HepG2 (cell line): ENCODE data around the gene TMEM107. TPM values are rescaled to one million over a fixed set of nuclear protein-coding genes. Genes with fewer than 3 reads are reported as not detected.

ENCODE experiments used
- ESRRA ChIP-seq: sonication (generic); formaldehyde crosslinking; IDR thresholded peaks from 2 replicates; pipeline ENCODE4 v1.5.1; 2020; ENCODE audit warnings: mild to moderate bottlenecking, low read depth, missing genetic modification reagents
- HIVEP1 ChIP-seq: sonication (generic); formaldehyde crosslinking; IDR thresholded peaks from 2 replicates; pipeline ENCODE4 v1.4.0; 2020; ENCODE audit warnings: mild to moderate bottlenecking, missing genetic modification reagents
- KAT2B ChIP-seq: fragments of 150-350 bp; IDR thresholded peaks from 2 replicates; pipeline ENCODE4 v1.6.1; 2014; ENCODE audit warnings: low read depth, low read length, borderline replicate concordance
- KDM1A ChIP-seq: IDR thresholded peaks from 2 replicates; pipeline ENCODE4 v1.6.1; 2016; ENCODE audit warnings: missing compliant biosample characterization
- KDM2A ChIP-seq: sonication (generic); formaldehyde crosslinking; IDR thresholded peaks from 2 replicates; pipeline ENCODE4 v1.4.0; 2020; ENCODE audit warnings: low read depth, missing genetic modification reagents, borderline replicate concordance
- MTA1 ChIP-seq: sonication (generic); formaldehyde crosslinking; IDR thresholded peaks from 2 replicates; pipeline ENCODE4 v1.4.0; 2020; ENCODE audit warnings: missing genetic modification reagents, mild to moderate bottlenecking, borderline replicate concordance
- NCOA1 ChIP-seq: sonication (generic); formaldehyde crosslinking; IDR thresholded peaks from 2 replicates; pipeline ENCODE4 v1.9.0; 2021; ENCODE audit warnings: missing genetic modification reagents
- NPAS2 ChIP-seq: sonication (generic); formaldehyde crosslinking; IDR thresholded peaks from 2 replicates; pipeline ENCODE4 v1.8.0; 2022; ENCODE audit warnings: mild to moderate bottlenecking, missing genetic modification reagents, borderline replicate concordance
- NR2F1 ChIP-seq, 2 experiments: fragments of 450-650 bp in 1 of 2; formaldehyde crosslinking in 1 of 2; IDR thresholded peaks; 2 replicates each; pipeline versions ENCODE4 v1.5.0 to v1.6.1; 2016 to 2020; ENCODE audit warnings: mild to moderate bottlenecking in 1 of 2, missing compliant biosample characterization in 1 of 2, missing genetic modification reagents in 1 of 2, moderate library complexity in 1 of 2
- PHF8 ChIP-seq: sonication (generic); formaldehyde crosslinking; IDR thresholded peaks from 2 replicates; pipeline ENCODE4 v1.5.0; 2020; ENCODE audit warnings: missing genetic modification reagents
- RAD21 ChIP-seq: fragments of 450-650 bp; formaldehyde crosslinking; IDR thresholded peaks from 2 replicates; pipeline ENCODE4 v1.5.0; 2020; ENCODE audit warnings: mild to moderate bottlenecking
- RXRB ChIP-seq: IDR thresholded peaks from 2 replicates; pipeline ENCODE4 v1.6.1; 2016; ENCODE audit warnings: borderline replicate concordance, missing genetic modification reagents, missing compliant biosample characterization
- SIX4 ChIP-seq: sonication (generic); formaldehyde crosslinking; IDR thresholded peaks from 2 replicates; pipeline ENCODE4 v1.4.0; 2020; ENCODE audit warnings: missing genetic modification reagents
- SMARCC2 ChIP-seq: fragments of 450-650 bp; IDR thresholded peaks from 2 replicates; pipeline ENCODE4 v1.6.1; 2017; ENCODE audit warnings: antibody characterized with exemption, mild to moderate bottlenecking
- SOX13 ChIP-seq, 3 experiments: fragments of 450-650 bp in 1 of 3; sonication (generic) in 1 of 3; formaldehyde crosslinking in 1 of 3; IDR thresholded peaks in 2 of 3; conservative IDR thresholded peaks in 1 of 3; 2 replicates each; pipeline versions ENCODE4 v1.5.0 to v1.6.1; 2016 to 2020; ENCODE audit warnings: antibody characterized with exemption in 1 of 3, mild to moderate bottlenecking in 1 of 3, missing compliant biosample characterization in 1 of 3, missing genetic modification reagents in 1 of 3, moderate library complexity in 1 of 3
- ZNF180 ChIP-seq: sonication (generic); formaldehyde crosslinking; IDR thresholded peaks from 2 replicates; pipeline ENCODE4 v1.4.0; 2020; ENCODE audit warnings: low read depth, missing genetic modification reagents, borderline replicate concordance
- ZNF230 ChIP-seq: sonication (generic); formaldehyde crosslinking; IDR thresholded peaks from 2 replicates; pipeline ENCODE4 v1.4.0; 2020; ENCODE audit warnings: mild to moderate bottlenecking, missing genetic modification reagents
- ZNF251 ChIP-seq: sonication (generic); formaldehyde crosslinking; IDR thresholded peaks from 2 replicates; pipeline ENCODE4 v1.9.0; 2021; ENCODE audit warnings: mild to moderate bottlenecking, missing genetic modification reagents
- ZNF549 ChIP-seq: sonication (generic); formaldehyde crosslinking; IDR thresholded peaks from 2 replicates; pipeline ENCODE4 v1.5.0; 2020; ENCODE audit warnings: missing genetic modification reagents
- ZNF792 ChIP-seq: IDR thresholded peaks from 2 replicates; pipeline ENCODE4 v1.6.1; 2016
- ZZZ3 ChIP-seq: sonication (generic); formaldehyde crosslinking; IDR thresholded peaks from 2 replicates; pipeline ENCODE4 v1.4.0; 2020; ENCODE audit warnings: missing genetic modification reagents, mild to moderate bottlenecking, borderline replicate concordance
- polyA plus RNA-seq, 8 experiments: library from polyadenylated mRNA; depleted of rRNA in 3 of 8; stranded (reverse) in 7 of 8; unstranded in 1 of 8; fragments of >200 nt; fragmentation: Illumina TruSeq in 4 of 8; extraction: Trizol in 4 of 8; gene quantifications; 2 replicates each; pipeline versions ENCODE4 v1.2.1 to v1.2.3, GENCODE V29; 2011 to 2016; ENCODE audit warnings: low read depth in 4 of 8, missing spikeins in 1 of 8, mixed read lengths in 1 of 8; ENCODE audit not compliant: insufficient read depth in 1 of 8
- total RNA-seq, 5 experiments: library from RNA; depleted of rRNA; stranded (reverse); fragments of >200 nt; fragmentation: Illumina TruSeq; extraction: Trizol; gene quantifications; 2 replicates each; pipeline ENCODE4 v1.2.3, GENCODE V29; 2016; ENCODE audit warnings: low read depth in 1 of 5
- TF ChIP-seq, protein P1 (sequence below): sonication (generic); formaldehyde crosslinking; IDR thresholded peaks from 2 replicates; pipeline ENCODE4 v1.9.0; 2021; ENCODE audit warnings: missing genetic modification reagents, mild to moderate bottlenecking, borderline replicate concordance
- TF ChIP-seq, protein P2 (sequence below): IDR thresholded peaks from 2 replicates; pipeline ENCODE4 v1.6.1; 2016
- TF ChIP-seq, protein P3 (sequence below), 2 experiments: sonication (generic) in 1 of 2; formaldehyde crosslinking in 1 of 2; IDR thresholded peaks; 2 replicates each; pipeline versions ENCODE4 v1.4.0 to v1.6.1; 2016 to 2020; ENCODE audit warnings: borderline replicate concordance in 1 of 2, low read depth in 1 of 2, mild to moderate bottlenecking in 1 of 2, missing genetic modification reagents in 1 of 2

The TMEM107 gene
- total and polyA plus RNA-seq, 2 of the 13 experiments (the other 11 are each of a cell fraction or from before 2014, with no cell fraction given): 7.2 to 15.3 TPM

DNA sequence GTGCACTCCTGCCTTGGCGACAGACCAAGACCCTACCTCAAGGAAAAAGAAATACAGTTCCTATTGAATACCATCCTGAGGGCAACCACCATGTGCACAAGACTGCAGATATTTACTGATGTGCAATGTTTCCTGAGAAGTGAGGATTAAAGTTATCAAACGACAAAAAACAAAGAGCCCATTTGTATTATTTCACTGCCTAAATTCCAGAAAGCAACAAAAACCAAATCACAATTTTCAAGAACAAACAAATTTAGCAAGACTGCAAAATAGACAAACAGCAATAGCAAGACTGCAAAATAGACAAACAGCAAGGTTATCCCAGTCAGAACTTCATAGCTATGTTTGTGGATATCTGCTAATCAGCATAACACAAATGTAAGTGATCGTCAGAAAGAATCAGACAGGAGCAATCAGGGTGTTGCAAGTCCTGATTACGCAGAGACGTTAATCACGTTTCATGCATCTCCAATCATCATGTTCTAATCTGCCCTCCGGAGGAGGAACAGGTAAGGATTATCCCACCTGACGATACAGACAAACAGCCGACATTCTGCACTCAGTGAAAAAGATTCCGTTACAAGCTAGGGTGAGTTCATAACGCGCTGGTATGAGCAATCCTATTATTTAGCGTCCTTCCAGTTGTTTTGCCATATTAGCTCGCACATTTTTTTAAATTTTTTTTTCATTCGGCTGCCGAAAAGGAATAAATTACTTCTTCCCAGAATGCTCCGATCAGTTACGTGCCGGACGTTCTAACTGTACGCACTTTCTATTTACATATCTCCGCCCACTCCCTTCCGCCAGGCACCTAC is 2.9 kb downstream of the TMEM107 start (continued):
- TF ChIP-seq, protein P1, sequence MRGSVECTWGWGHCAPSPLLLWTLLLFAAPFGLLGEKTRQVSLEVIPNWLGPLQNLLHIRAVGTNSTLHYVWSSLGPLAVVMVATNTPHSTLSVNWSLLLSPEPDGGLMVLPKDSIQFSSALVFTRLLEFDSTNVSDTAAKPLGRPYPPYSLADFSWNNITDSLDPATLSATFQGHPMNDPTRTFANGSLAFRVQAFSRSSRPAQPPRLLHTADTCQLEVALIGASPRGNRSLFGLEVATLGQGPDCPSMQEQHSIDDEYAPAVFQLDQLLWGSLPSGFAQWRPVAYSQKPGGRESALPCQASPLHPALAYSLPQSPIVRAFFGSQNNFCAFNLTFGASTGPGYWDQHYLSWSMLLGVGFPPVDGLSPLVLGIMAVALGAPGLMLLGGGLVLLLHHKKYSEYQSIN (CRISPR knock-in tag): no peak
- TF ChIP-seq PHF8 (CRISPR knock-in tag) (peak; percentile 72), SOX13 (IDR thresholded peaks at IDR 0.05) (peak; percentile 97), SOX13 (CRISPR knock-in tag; conservative IDR thresholded peaks at IDR 0.05 in 1 of 2, IDR thresholded peaks at IDR 0.05 in 1 of 2) (peak; percentile 67 to 74; a peak in 3 of 4 replicates), ZNF180 (CRISPR knock-in tag) (peak; percentile 97), KDM2A (peak; percentile 43; the same call in 1 of the 2 replicates), SMARCC2 (peak; percentile 69; the same call in 1 of the 2 replicates), ESRRA (peak; percentile 35; the same call in 1 of the 2 replicates), ZNF251 (CRISPR knock-in tag) (no peak), ZNF230 (CRISPR knock-in tag) (no peak), ZZZ3 (CRISPR knock-in tag) (no peak), NCOA1 (0 out of 2 replicates have a peak, but pooled peaks have one; percentile 59), RXRB (CRISPR knock-in tag) (peak; percentile 92), RAD21 (CRISPR knock-in tag) (peak; percentile 70), KDM1A (CRISPR knock-in tag) (no peak), MTA1 (CRISPR knock-in tag) (no peak), KAT2B (no peak), SIX4 (CRISPR knock-in tag) (peak; percentile 89), NR2F1 (CRISPR knock-in tag; IDR thresholded peaks at IDR 0.05) (0 out of 4 replicates have a peak, but pooled peaks of 1 of the 2 experiments have one; percentile 47), ZNF549 (CRISPR knock-in tag) (0 out of 2 replicates have a peak, but pooled peaks have one; percentile 37), HIVEP1 (CRISPR knock-in tag) (no peak), NPAS2 (CRISPR knock-in tag) (no peak), ZNF792 (CRISPR knock-in tag) (peak; percentile 99)
- TF ChIP-seq, protein P2, sequence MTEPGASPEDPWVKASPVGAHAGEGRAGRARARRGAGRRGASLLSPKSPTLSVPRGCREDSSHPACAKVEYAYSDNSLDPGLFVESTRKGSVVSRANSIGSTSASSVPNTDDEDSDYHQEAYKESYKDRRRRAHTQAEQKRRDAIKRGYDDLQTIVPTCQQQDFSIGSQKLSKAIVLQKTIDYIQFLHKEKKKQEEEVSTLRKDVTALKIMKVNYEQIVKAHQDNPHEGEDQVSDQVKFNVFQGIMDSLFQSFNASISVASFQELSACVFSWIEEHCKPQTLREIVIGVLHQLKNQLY (CRISPR knock-in tag): peak; percentile 94
- TF ChIP-seq, protein P3, sequence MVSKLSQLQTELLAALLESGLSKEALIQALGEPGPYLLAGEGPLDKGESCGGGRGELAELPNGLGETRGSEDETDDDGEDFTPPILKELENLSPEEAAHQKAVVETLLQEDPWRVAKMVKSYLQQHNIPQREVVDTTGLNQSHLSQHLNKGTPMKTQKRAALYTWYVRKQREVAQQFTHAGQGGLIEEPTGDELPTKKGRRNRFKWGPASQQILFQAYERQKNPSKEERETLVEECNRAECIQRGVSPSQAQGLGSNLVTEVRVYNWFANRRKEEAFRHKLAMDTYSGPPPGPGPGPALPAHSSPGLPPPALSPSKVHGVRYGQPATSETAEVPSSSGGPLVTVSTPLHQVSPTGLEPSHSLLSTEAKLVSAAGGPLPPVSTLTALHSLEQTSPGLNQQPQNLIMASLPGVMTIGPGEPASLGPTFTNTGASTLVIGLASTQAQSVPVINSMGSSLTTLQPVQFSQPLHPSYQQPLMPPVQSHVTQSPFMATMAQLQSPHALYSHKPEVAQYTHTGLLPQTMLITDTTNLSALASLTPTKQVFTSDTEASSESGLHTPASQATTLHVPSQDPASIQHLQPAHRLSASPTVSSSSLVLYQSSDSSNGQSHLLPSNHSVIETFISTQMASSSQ (IDR thresholded peaks at IDR 0.05; ENCODE audit: low read depth): no peak; the same call in 1 of the 2 replicates
- TF ChIP-seq, protein P3 (CRISPR knock-in tag; IDR thresholded peaks at IDR 0.05; ENCODE audit: borderline replicate concordance): peak; percentile 74; the same call in 1 of the 2 replicates
